K562 (cell line): ENCODE data around the gene CCDC184. TPM values are rescaled to one million over a fixed set of nuclear protein-coding genes. Genes with fewer than 3 reads are reported as not detected.

Experiments
- CBX8 ChIP-seq: fragments of 200-600 bp; sonication (generic); IDR thresholded peaks from 2 replicates; pipeline ENCODE4 v1.6.1; 2012; ENCODE audit warnings: borderline replicate concordance, mixed run types, low read depth, mild to moderate bottlenecking, moderate library complexity, mixed read lengths, low read length, control low read depth, inconsistent platforms; ENCODE audit not compliant: poor library complexity, severe bottlenecking; ENCODE audit errors: extremely low read depth
- COPS2 ChIP-seq: fragments of 450-650 bp; conservative IDR thresholded peaks from 2 replicates; pipeline ENCODE4 v1.6.1; 2016; ENCODE audit warnings: mild to moderate bottlenecking, moderate library complexity
- CTCF ChIP-seq, 3 experiments: IDR thresholded peaks in 2 of 3; conservative IDR thresholded peaks in 1 of 3; 2 replicates each; pipeline ENCODE4 v1.5.1; 2011 to 2012; ENCODE audit warnings: low read length in 3 of 3, mild to moderate bottlenecking in 3 of 3, control low read depth in 2 of 3, improper control_type of control experiment in 1 of 3, inconsistent platforms in 1 of 3, low read depth in 1 of 3, mixed read lengths in 1 of 3, moderate library complexity in 1 of 3; ENCODE audit not compliant: insufficient read depth in 2 of 3
- HDAC6 ChIP-seq: IDR thresholded peaks from 2 replicates; pipeline ENCODE4 v1.6.1; 2012; ENCODE audit warnings: low read depth, mild to moderate bottlenecking, control low read depth, inconsistent platforms, low read length, moderate library complexity
- JUN ChIP-seq, 2 experiments: sonication (generic) in 1 of 2; formaldehyde crosslinking in 1 of 2; IDR thresholded peaks; 2 replicates each; pipeline versions ENCODE4 v1.6.1 to v1.8.0; 2012 to 2022; ENCODE audit warnings: borderline replicate concordance in 2 of 2, mild to moderate bottlenecking in 2 of 2, improper control_type of control experiment in 1 of 2, low read depth in 1 of 2, low read length in 1 of 2, missing genetic modification reagents in 1 of 2
- PATZ1 ChIP-seq: fragments of 250-450 bp; sonication (Bioruptor Pico); IDR thresholded peaks from 2 replicates; pipeline ENCODE4 v1.5.0; 2020; ENCODE audit warnings: mild to moderate bottlenecking, borderline replicate concordance
- POLR2AphosphoS5 ChIP-seq: IDR thresholded peaks from 2 replicates; pipeline ENCODE4 v1.6.1; 2011; ENCODE audit warnings: mild to moderate bottlenecking, low read depth, low read length, moderate library complexity; ENCODE audit not compliant: control insufficient read depth, insufficient read depth
- POU5F1 ChIP-seq: fragments of 150-350 bp; IDR thresholded peaks from 2 replicates; pipeline ENCODE4 v1.6.1; 2014; ENCODE audit warnings: borderline replicate concordance, low read length, low read depth, mild to moderate bottlenecking; ENCODE audit not compliant: partially characterized antibody
- PRMT5 ChIP-seq: sonication (generic); formaldehyde crosslinking; IDR thresholded peaks from 2 replicates; pipeline ENCODE4 v1.5.0; 2020; ENCODE audit warnings: missing genetic modification reagents
- SIX5 ChIP-seq, 2 experiments: IDR thresholded peaks; 2 replicates each; pipeline ENCODE4 v1.6.1; 2011; ENCODE audit warnings: low read length in 2 of 2, borderline replicate concordance in 1 of 2, low read depth in 1 of 2, mild to moderate bottlenecking in 1 of 2, moderate library complexity in 1 of 2; ENCODE audit not compliant: insufficient read depth in 1 of 2
- SRSF1 ChIP-seq: fragments of 200-400 bp; formaldehyde crosslinking; IDR thresholded peaks from 2 replicates; pipeline ENCODE4 v1.6.1; 2017; ENCODE audit warnings: mild to moderate bottlenecking, low read depth, low read length, moderate library complexity
- STAT5B ChIP-seq: fragments of 250-450 bp; sonication (Bioruptor Pico); IDR thresholded peaks from 2 replicates; pipeline ENCODE4 v1.8.0; 2021; ENCODE audit warnings: mild to moderate bottlenecking, inconsistent platforms
- TARDBP ChIP-seq: fragments of 450-650 bp; IDR thresholded peaks from 2 replicates; pipeline ENCODE4 v1.6.1; 2016
- TEAD1 ChIP-seq, 2 experiments: fragments of 450-650 bp in 1 of 2; sonication (generic) in 1 of 2; formaldehyde crosslinking; IDR thresholded peaks; 2 replicates each; pipeline versions ENCODE4 v1.4.0 to v1.8.0; 2020 to 2022; ENCODE audit warnings: mild to moderate bottlenecking in 2 of 2, missing genetic modification reagents in 1 of 2
- TFE3 ChIP-seq: fragments of 450-650 bp; formaldehyde crosslinking; IDR thresholded peaks from 2 replicates; pipeline ENCODE4 v1.4.0; 2020; ENCODE audit warnings: mild to moderate bottlenecking, mixed read lengths
- YBX1 ChIP-seq: fragments of 450-650 bp; IDR thresholded peaks from 2 replicates; pipeline ENCODE4 v1.7.1; 2016; ENCODE audit warnings: mild to moderate bottlenecking
- ZKSCAN8 ChIP-seq: fragments of 200-800 bp; sonication (Bioruptor generic); IDR thresholded peaks from 2 replicates; pipeline ENCODE4 v1.6.1; 2016; ENCODE audit warnings: missing genetic modification characterization, missing compliant biosample characterization
- ZNF23 ChIP-seq: fragments of 250-450 bp; sonication (Bioruptor Pico); IDR thresholded peaks from 2 replicates; pipeline ENCODE4 v1.4.0; 2020; ENCODE audit warnings: mild to moderate bottlenecking
- ZNF3 ChIP-seq: fragments of 250-450 bp; sonication (Bioruptor Pico); IDR thresholded peaks from 2 replicates; pipeline ENCODE4 v1.5.0; 2021; ENCODE audit warnings: mild to moderate bottlenecking, moderate library complexity
- polyA plus RNA-seq, 8 experiments: library from polyadenylated mRNA; depleted of rRNA in 4 of 8; stranded (reverse) in 5 of 8; unstranded in 3 of 8; fragments of >200 nt; fragmentation: Nextera tagmentation in 2 of 8; fragmentation: Illumina TruSeq in 1 of 8; extraction: Ambion mirVana in 2 of 8; extraction: Trizol in 1 of 8; gene quantifications; 2 replicates each; pipeline versions ENCODE4 v1.2.1 to v1.2.3, GENCODE V29; 2011 to 2014; ENCODE audit warnings: inconsistent platforms in 1 of 8, missing spikeins in 1 of 8
- total RNA-seq, 7 experiments: library from RNA; depleted of rRNA in 6 of 7; stranded (reverse); fragments of >200 nt in 6 of 7; fragmentation: Illumina TruSeq in 2 of 7; extraction: Trizol in 2 of 7; gene quantifications; 2 replicates each; pipeline versions ENCODE4 v1.2.1 to v1.2.3, GENCODE V29; 2011 to 2021; ENCODE audit warnings: low replicate concordance in 1 of 7
- TF ChIP-seq, protein P1 (sequence below): fragments of 450-650 bp; IDR thresholded peaks from 2 replicates; pipeline ENCODE4 v1.6.1; 2016

Gene CCDC184
- total and polyA plus RNA-seq, 9 of the 15 experiments (the other 6 are each of a cell fraction or from before 2014, with no cell fraction given) = 0.09 TPM; not detected in 8

DNA sequence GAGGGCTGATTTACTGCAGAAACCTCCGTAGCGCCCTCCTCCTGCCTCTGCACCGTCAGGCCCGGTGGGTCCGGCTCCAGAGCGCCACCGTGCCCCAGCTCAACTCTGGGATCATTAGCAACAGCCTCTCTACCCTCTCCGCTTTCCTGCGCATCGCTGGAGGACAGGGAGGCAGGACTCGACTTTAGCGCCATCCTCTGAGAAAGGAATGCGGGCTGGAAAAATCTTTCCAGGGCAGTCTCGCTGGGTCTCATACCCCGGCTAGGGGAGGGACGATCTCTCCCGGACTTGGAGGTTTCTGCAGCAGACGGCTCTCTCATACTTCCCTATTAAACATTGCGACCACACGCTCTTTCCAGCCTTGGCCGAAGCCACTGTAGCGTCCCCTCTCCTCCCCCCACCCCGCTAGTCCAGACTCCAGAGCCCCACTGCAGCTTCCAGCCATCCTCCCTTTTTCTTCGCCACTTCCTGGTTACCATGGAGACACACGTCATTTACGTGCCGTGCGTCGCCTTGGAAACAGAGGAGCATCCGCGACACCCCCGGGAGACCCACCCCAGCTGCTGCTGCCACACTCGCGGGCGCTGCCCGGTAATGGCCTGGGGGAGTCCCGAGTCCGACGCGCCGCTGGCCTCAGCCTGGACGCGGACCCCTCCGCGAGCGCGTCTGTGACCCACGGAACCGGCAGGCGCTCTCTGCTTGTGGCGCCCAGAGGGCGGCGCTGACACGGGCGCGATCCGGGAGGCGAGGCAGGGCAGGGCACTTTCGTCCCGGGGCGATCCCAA is at the start of gene CCDC184 (continued):
- TF ChIP-seq CTCF (IDR thresholded peaks at IDR 0.05 in 2 of 3, conservative IDR thresholded peaks at IDR 0.05 in 1 of 3; ENCODE audit: insufficient read depth in 2 of 3, low read depth in 1 of 3, low read length in 3 of 3) (peak; percentile 49 to 63 (median 58)), STAT5B (CRISPR knock-in tag) (no peak), JUN (IDR thresholded peaks at IDR 0.05; ENCODE audit: borderline replicate concordance, low read depth, low read length) (no peak), JUN (CRISPR knock-in tag; IDR thresholded peaks at IDR 0.05; ENCODE audit: borderline replicate concordance) (no peak), TARDBP (no peak), PATZ1 (CRISPR knock-in tag) (no peak), ZKSCAN8 (CRISPR knock-in tag) (no peak), TEAD1 (CRISPR knock-in tag; IDR thresholded peaks at IDR 0.05) (no peak), TFE3 (CRISPR knock-in tag) (no peak), CBX8 (no peak), PRMT5 (no peak), ZNF23 (CRISPR knock-in tag) (no peak), YBX1 (no peak), SRSF1 (no peak), ZNF3 (CRISPR knock-in tag) (no peak), COPS2 (no peak), SIX5 (IDR thresholded peaks at IDR 0.05; ENCODE audit: borderline replicate concordance in 1 of 2, insufficient read depth in 1 of 2, low read depth in 1 of 2, low read length in 2 of 2) (no peak), POU5F1 (no peak), POLR2AphosphoS5 (no peak), HDAC6 (no peak)
- TF ChIP-seq, protein P1, sequence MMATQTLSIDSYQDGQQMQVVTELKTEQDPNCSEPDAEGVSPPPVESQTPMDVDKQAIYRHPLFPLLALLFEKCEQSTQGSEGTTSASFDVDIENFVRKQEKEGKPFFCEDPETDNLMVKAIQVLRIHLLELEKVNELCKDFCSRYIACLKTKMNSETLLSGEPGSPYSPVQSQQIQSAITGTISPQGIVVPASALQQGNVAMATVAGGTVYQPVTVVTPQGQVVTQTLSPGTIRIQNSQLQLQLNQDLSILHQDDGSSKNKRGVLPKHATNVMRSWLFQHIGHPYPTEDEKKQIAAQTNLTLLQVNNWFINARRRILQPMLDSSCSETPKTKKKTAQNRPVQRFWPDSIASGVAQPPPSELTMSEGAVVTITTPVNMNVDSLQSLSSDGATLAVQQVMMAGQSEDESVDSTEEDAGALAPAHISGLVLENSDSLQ = peak; percentile 80
